GM12878 (cell line): Measurements from ENCODE around the gene CYB561A3. TPM values are rescaled to one million over a fixed set of nuclear protein-coding genes. Genes with fewer than 3 reads are reported as not detected.

Source experiments
- ETV6 ChIP-seq, 2 experiments: fragments of 450-650 bp in 1 of 2; IDR thresholded peaks in 1 of 2; conservative IDR thresholded peaks in 1 of 2; 2 replicates each; pipeline ENCODE4 v1.6.1; 2014; ENCODE audit warnings: antibody characterized with exemption in 1 of 2, borderline replicate concordance in 1 of 2, low read depth in 1 of 2, mild to moderate bottlenecking in 1 of 2, moderate library complexity in 1 of 2
- HCFC1 ChIP-seq: fragments of 150-350 bp; IDR thresholded peaks from 2 replicates; pipeline ENCODE4 v1.6.1; 2014; ENCODE audit warnings: low read length
- NFYB ChIP-seq: IDR thresholded peaks from 2 replicates; pipeline ENCODE4 v1.6.1; 2011; ENCODE audit warnings: low read depth, mild to moderate bottlenecking, low read length, improper control_type of control experiment, moderate library complexity; ENCODE audit not compliant: insufficient read depth
- RFX5 ChIP-seq: IDR thresholded peaks from 2 replicates; pipeline ENCODE4 v1.6.1; 2011; ENCODE audit warnings: low read depth, low read length, improper control_type of control experiment
- TCF12 ChIP-seq: IDR thresholded peaks from 2 replicates; pipeline ENCODE4 v1.6.1; 2011; ENCODE audit warnings: low read depth, mild to moderate bottlenecking, low read length
- YY1 ChIP-seq: IDR thresholded peaks from 2 replicates; pipeline ENCODE4 v1.6.1; 2011; ENCODE audit warnings: low read depth, mild to moderate bottlenecking, low read length
- ZNF274 ChIP-seq: IDR thresholded peaks from one replicate; pipeline ENCODE4 v1.8.0; 2011; ENCODE audit not compliant: insufficient read length, insufficient read depth
- polyA plus RNA-seq, 11 experiments: library from polyadenylated mRNA; depleted of rRNA in 4 of 11; unstranded in 6 of 11; stranded (reverse) in 5 of 11; fragments of >200 nt; fragmentation: Nextera tagmentation in 4 of 11; fragmentation: Illumina TruSeq in 1 of 11; extraction: Ambion mirVana in 4 of 11; extraction: Trizol in 1 of 11; gene quantifications; 1 replicate in 1 of 11; 2 replicates in 10 of 11; pipeline versions ENCODE4 v1.2.1 to v1.2.3, GENCODE V29; 2011 to 2016; ENCODE audit warnings: inconsistent platforms in 2 of 11, missing spikeins in 2 of 11, low read depth in 1 of 11
- total RNA-seq, 4 experiments: library from RNA; depleted of rRNA in 3 of 4; stranded (reverse); fragments of >200 nt in 3 of 4; fragmentation: Illumina TruSeq in 1 of 4; extraction: Trizol in 1 of 4; gene quantifications; 2 replicates each; pipeline versions ENCODE4 v1.2.1 to v1.2.3, GENCODE V29; 2013 to 2021
- TF ChIP-seq, protein P1 (sequence below): fragments of 450-650 bp; IDR thresholded peaks from 2 replicates; pipeline ENCODE4 v1.6.1; 2017; ENCODE audit warnings: mild to moderate bottlenecking
- TF ChIP-seq, protein P2 (sequence below): IDR thresholded peaks from 2 replicates; pipeline ENCODE4 v1.6.1; 2011; ENCODE audit warnings: mild to moderate bottlenecking, low read depth, low read length, moderate library complexity; ENCODE audit not compliant: insufficient replicate concordance
- TF ChIP-seq, protein P3 (sequence below): fragments of 450-650 bp; conservative IDR thresholded peaks from 2 replicates; pipeline ENCODE4 v1.6.1; 2017; ENCODE audit warnings: mild to moderate bottlenecking, moderate library complexity
- TF ChIP-seq, protein P4 (sequence below): IDR thresholded peaks from 2 replicates; pipeline ENCODE4 v1.6.1; 2012; ENCODE audit warnings: low read depth, low read length, improper control_type of control experiment
- TF ChIP-seq, protein P5 (sequence below): IDR thresholded peaks from 2 replicates; pipeline ENCODE4 v1.6.1; 2012; ENCODE audit warnings: improper control_type of control experiment, low read depth, low read length; ENCODE audit not compliant: insufficient replicate concordance

Gene CYB561A3
- total and polyA plus RNA-seq, 10 of the 15 experiments (the other 5 are each of a cell fraction or from before 2014, with no cell fraction given), result 40.1 to 169 (median 74.4) TPM

DNA sequence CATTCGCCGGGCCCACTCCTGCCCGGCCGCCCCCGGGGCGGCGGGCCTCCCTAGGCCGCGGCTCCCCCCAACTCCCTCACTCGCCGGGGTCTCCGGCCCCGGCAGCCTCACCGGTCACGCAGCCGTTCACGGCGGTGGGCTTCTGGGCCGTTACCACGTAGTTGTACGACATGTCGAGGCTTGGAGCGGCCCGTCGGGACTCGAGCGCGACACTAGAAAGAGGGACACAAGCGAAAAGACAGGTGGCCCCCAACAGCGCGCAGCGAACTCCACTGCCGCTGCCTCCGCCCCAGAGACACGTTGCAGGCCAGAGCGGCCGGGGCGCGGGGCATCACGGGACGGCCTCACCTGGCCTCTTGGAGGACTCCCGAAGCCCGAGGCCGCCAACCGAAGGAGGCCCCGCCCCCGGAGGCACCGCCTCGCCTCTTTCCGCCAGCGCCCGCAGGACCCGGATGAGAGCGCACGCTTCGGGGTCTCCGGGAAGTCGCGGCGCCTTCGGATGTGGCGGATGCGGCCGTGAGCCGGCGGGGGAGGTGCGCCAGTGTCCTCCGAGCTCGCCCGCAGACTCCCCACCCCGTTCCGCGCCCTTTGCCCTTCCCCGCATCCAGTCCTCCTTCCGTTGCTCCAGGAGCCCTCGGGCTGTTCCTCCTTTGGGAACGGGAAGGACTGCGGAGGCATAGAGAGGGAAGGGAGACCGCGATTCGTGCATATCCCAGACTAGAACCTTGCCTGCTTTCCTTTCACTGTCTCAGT is 28.7 kb downstream of the CYB561A3 start, which contains the start of the genes DDB1 and TKFC (continued):
- TF ChIP-seq, protein P1, sequence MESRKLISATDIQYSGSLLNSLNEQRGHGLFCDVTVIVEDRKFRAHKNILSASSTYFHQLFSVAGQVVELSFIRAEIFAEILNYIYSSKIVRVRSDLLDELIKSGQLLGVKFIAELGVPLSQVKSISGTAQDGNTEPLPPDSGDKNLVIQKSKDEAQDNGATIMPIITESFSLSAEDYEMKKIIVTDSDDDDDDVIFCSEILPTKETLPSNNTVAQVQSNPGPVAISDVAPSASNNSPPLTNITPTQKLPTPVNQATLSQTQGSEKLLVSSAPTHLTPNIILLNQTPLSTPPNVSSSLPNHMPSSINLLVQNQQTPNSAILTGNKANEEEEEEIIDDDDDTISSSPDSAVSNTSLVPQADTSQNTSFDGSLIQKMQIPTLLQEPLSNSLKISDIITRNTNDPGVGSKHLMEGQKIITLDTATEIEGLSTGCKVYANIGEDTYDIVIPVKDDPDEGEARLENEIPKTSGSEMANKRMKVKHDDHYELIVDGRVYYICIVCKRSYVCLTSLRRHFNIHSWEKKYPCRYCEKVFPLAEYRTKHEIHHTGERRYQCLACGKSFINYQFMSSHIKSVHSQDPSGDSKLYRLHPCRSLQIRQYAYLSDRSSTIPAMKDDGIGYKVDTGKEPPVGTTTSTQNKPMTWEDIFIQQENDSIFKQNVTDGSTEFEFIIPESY, result no peak
- TF ChIP-seq HCFC1, result peak; percentile 64
- TF ChIP-seq, protein P2, sequence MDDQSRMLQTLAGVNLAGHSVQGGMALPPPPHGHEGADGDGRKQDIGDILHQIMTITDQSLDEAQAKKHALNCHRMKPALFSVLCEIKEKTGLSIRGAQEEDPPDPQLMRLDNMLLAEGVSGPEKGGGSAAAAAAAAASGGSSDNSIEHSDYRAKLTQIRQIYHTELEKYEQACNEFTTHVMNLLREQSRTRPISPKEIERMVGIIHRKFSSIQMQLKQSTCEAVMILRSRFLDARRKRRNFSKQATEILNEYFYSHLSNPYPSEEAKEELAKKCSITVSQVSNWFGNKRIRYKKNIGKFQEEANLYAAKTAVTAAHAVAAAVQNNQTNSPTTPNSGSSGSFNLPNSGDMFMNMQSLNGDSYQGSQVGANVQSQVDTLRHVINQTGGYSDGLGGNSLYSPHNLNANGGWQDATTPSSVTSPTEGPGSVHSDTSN, result no peak
- TF ChIP-seq RFX5, result no peak
- TF ChIP-seq ETV6 (conservative IDR thresholded peaks at IDR 0.05 in 1 of 2, IDR thresholded peaks at IDR 0.05 in 1 of 2; ENCODE audit: borderline replicate concordance in 1 of 2, low read depth in 1 of 2), result peak in 1 of 2 experiments; percentile 38; a peak in 1 of 4 replicates
- TF ChIP-seq, protein P3, sequence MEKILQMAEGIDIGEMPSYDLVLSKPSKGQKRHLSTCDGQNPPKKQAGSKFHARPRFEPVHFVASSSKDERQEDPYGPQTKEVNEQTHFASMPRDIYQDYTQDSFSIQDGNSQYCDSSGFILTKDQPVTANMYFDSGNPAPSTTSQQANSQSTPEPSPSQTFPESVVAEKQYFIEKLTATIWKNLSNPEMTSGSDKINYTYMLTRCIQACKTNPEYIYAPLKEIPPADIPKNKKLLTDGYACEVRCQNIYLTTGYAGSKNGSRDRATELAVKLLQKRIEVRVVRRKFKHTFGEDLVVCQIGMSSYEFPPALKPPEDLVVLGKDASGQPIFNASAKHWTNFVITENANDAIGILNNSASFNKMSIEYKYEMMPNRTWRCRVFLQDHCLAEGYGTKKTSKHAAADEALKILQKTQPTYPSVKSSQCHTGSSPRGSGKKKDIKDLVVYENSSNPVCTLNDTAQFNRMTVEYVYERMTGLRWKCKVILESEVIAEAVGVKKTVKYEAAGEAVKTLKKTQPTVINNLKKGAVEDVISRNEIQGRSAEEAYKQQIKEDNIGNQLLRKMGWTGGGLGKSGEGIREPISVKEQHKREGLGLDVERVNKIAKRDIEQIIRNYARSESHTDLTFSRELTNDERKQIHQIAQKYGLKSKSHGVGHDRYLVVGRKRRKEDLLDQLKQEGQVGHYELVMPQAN, result peak; percentile 85
- TF ChIP-seq, protein P4, sequence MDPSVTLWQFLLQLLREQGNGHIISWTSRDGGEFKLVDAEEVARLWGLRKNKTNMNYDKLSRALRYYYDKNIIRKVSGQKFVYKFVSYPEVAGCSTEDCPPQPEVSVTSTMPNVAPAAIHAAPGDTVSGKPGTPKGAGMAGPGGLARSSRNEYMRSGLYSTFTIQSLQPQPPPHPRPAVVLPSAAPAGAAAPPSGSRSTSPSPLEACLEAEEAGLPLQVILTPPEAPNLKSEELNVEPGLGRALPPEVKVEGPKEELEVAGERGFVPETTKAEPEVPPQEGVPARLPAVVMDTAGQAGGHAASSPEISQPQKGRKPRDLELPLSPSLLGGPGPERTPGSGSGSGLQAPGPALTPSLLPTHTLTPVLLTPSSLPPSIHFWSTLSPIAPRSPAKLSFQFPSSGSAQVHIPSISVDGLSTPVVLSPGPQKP, result peak; percentile 37; the same call in 1 of the 2 replicates
- TF ChIP-seq, protein P5, sequence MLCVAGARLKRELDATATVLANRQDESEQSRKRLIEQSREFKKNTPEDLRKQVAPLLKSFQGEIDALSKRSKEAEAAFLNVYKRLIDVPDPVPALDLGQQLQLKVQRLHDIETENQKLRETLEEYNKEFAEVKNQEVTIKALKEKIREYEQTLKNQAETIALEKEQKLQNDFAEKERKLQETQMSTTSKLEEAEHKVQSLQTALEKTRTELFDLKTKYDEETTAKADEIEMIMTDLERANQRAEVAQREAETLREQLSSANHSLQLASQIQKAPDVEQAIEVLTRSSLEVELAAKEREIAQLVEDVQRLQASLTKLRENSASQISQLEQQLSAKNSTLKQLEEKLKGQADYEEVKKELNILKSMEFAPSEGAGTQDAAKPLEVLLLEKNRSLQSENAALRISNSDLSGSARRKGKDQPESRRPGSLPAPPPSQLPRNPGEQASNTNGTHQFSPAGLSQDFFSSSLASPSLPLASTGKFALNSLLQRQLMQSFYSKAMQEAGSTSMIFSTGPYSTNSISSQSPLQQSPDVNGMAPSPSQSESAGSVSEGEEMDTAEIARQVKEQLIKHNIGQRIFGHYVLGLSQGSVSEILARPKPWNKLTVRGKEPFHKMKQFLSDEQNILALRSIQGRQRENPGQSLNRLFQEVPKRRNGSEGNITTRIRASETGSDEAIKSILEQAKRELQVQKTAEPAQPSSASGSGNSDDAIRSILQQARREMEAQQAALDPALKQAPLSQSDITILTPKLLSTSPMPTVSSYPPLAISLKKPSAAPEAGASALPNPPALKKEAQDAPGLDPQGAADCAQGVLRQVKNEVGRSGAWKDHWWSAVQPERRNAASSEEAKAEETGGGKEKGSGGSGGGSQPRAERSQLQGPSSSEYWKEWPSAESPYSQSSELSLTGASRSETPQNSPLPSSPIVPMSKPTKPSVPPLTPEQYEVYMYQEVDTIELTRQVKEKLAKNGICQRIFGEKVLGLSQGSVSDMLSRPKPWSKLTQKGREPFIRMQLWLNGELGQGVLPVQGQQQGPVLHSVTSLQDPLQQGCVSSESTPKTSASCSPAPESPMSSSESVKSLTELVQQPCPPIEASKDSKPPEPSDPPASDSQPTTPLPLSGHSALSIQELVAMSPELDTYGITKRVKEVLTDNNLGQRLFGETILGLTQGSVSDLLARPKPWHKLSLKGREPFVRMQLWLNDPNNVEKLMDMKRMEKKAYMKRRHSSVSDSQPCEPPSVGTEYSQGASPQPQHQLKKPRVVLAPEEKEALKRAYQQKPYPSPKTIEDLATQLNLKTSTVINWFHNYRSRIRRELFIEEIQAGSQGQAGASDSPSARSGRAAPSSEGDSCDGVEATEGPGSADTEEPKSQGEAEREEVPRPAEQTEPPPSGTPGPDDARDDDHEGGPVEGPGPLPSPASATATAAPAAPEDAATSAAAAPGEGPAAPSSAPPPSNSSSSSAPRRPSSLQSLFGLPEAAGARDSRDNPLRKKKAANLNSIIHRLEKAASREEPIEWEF, result no peak
- peak; percentile 87 for TF ChIP-seq TCF12
- peak; percentile 62; the same call in 1 of the 2 replicates for TF ChIP-seq NFYB
- TF ChIP-seq ZNF274, result no peak
- peak; percentile 75 for TF ChIP-seq YY1
